ENCODE results near the gene DOK6.

DNA sequence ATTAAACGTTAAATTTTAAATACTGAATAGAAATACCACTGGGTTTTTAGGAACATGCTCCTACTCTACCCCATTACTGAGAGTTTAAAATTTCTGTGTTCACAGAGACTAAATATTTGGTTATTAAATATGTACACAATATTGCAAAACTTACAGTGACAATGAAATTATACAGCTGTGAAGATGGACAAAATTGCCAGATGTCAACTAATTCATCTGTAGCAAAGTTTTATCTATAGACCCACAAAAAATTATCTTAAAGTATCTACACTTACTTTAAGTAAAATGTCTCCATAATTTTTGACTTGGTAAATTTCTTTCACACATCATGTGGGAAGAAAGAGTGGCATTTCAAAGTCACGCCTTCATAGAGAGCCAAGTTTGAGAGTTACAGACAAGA, 333.8 kb downstream of the DOK6 start:
- TF ChIP-seq CTCF (IDR thresholded peaks at IDR 0.05), result no peak
- no peak for TF ChIP-seq EZH2 (IDR thresholded peaks at IDR 0.05; ENCODE audit: borderline replicate concordance, insufficient read depth, low read depth, low read length, poor library complexity, severe bottlenecking)

Measured in B cell (primary cell).